ENCODE data around the gene ATP13A5. TPM values are rescaled to one million over a fixed set of nuclear protein-coding genes. Genes with fewer than 3 reads are reported as not detected.

ATP13A5 gene
- total and polyA plus RNA-seq, 2 of the 8 experiments (the other 6 are each of a cell fraction or from before 2014, with no cell fraction given), result not detected

GRCh38 chr3:193269343-193270028, 109.1 kb downstream of the ATP13A5 start:
- Histone ChIP-seq H3K4me2 (ENCODE audit: insufficient read depth in 1 of 2, low read depth in 2 of 2, low read length in 2 of 2) (no peak overlapping the region), H4K8ac (ENCODE audit: extremely low read depth, insufficient read depth, low read length) (no peak overlapping the region), H3K4ac (replicated peaks; ENCODE audit: insufficient read length, low read depth, low read length) (no peak overlapping the region), H3K4me1 (replicated peaks in 1 of 4; ENCODE audit: control insufficient read depth in 3 of 4, insufficient read depth in 4 of 4, low read length in 3 of 4) (no peaks in the 10 kb centered on the region), H2AFZ (ENCODE audit: low read length) (no peak overlapping the region), H3K18ac (ENCODE audit: extremely low read depth, low read length) (no peak overlapping the region), H3K9me3 (ENCODE audit: insufficient read depth in 2 of 2, low read depth in 1 of 2, low read length in 1 of 2) (no peaks in the 10 kb centered on the region), H3K23ac (ENCODE audit: insufficient read length) (no peak overlapping the region), H4K5ac (ENCODE audit: insufficient read length, low read depth, low read length) (no peak overlapping the region), H2BK15ac (ENCODE audit: low read length) (peak overlapping the region; percentile 76; the same call in 1 of the 2 replicates), H3K56ac (replicated peaks; ENCODE audit: insufficient read length, low read depth, low read length) (no peak overlapping the region), H2BK120ac (replicated peaks; ENCODE audit: low read depth, low read length) (no peak overlapping the region), H4K20me1 (replicated peaks in 1 of 2; ENCODE audit: control insufficient read depth in 1 of 2, insufficient read depth in 2 of 2, low read length in 2 of 2) (no peaks in the 10 kb centered on the region), H2BK12ac (ENCODE audit: low read depth, low read length) (no peak overlapping the region), H3K27ac (ENCODE audit: low read depth, low read length) (no peak overlapping the region), H3K27me3 (replicated peaks in 1 of 4; ENCODE audit: control insufficient read depth in 3 of 4, extremely low read depth in 1 of 4, insufficient read depth in 3 of 4, low read length in 3 of 4) (no peaks in the 10 kb centered on the region), H2BK5ac (ENCODE audit: low read depth, low read length) (no peak overlapping the region), H3K23me2 (ENCODE audit: low read depth, low read length) (no peaks in the 10 kb centered on the region), H2BK20ac (ENCODE audit: low read length) (no peak overlapping the region), H3K14ac (ENCODE audit: insufficient read length) (no peak overlapping the region), H3K79me1 (ENCODE audit: low read depth, low read length) (no peaks in the 10 kb centered on the region), H3K79me2 (ENCODE audit: control insufficient read depth in 1 of 2, insufficient read depth in 2 of 2, low read length in 2 of 2) (no peaks in the 10 kb centered on the region), H4K91ac (replicated peaks; ENCODE audit: insufficient read length, low read length) (no peak overlapping the region), H3K36me3 (ENCODE audit: control insufficient read depth in 2 of 4, insufficient read depth in 4 of 4, low read length in 3 of 4) (no peaks in the 10 kb centered on the region), H3K4me3 (ENCODE audit: extremely low read depth in 1 of 4, insufficient read depth in 2 of 4, low read depth in 3 of 4, low read length in 4 of 4) (no peak overlapping the region), H2AK5ac (ENCODE audit: low read depth, low read length) (no peak overlapping the region), H3K9ac (replicated peaks in 1 of 4; ENCODE audit: extremely low read depth in 1 of 4, low read depth in 3 of 4, low read length in 3 of 4) (no peak overlapping the region)
- CTCF ChIA-PET (ENCODE audit: partially characterized antibody), result interaction anchor here (0.6 to 1.1 kb wide), 3 partner anchors 8 to 194 kb away, joined by 3 to 4 read pairs (median 4); no protein-coding TSS in a partner anchor
- WGBS, 2 experiments (ENCODE audit: extremely low coverage in 1 of 2, insufficient coverage in 1 of 2, insufficient read length in 1 of 2, insufficient replicate concordance in 2 of 2, low coverage in 1 of 2, low lambda C conversion rate in 2 of 2, missing lambda C conversion rate in 1 of 2), result 88% methylated on average over 3 of the region's 3 CpGs; no CpG with 5 or more reads in 1 of the 2 experiments
- FAIRE-seq (no peak), DNase-seq (ENCODE audit: low read depth in 1 of 2, low spot score in 2 of 2) (no peak)
- no peak for TF ChIP-seq SIN3A (conservative IDR thresholded peaks at IDR 0.05 in 1 of 2, IDR thresholded peaks at IDR 0.05 in 1 of 2; ENCODE audit: low read depth in 1 of 2, low read length in 2 of 2)
- TF ChIP-seq POLR2A (IDR thresholded peaks at IDR 0.05; ENCODE audit: control extremely low read depth in 1 of 2, low read depth in 2 of 2, low read length in 2 of 2), result no peak
- TF ChIP-seq, protein P1, sequence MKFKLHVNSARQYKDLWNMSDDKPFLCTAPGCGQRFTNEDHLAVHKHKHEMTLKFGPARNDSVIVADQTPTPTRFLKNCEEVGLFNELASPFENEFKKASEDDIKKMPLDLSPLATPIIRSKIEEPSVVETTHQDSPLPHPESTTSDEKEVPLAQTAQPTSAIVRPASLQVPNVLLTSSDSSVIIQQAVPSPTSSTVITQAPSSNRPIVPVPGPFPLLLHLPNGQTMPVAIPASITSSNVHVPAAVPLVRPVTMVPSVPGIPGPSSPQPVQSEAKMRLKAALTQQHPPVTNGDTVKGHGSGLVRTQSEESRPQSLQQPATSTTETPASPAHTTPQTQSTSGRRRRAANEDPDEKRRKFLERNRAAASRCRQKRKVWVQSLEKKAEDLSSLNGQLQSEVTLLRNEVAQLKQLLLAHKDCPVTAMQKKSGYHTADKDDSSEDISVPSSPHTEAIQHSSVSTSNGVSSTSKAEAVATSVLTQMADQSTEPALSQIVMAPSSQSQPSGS (IDR thresholded peaks at IDR 0.05; ENCODE audit: low read length), result no peak
- TF ChIP-seq, protein P2, sequence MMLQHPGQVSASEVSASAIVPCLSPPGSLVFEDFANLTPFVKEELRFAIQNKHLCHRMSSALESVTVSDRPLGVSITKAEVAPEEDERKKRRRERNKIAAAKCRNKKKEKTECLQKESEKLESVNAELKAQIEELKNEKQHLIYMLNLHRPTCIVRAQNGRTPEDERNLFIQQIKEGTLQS (IDR thresholded peaks at IDR 0.05; ENCODE audit: insufficient read depth, low read depth, low read length), result no peak
- no peak for TF ChIP-seq CBX8 (IDR thresholded peaks at IDR 0.05; ENCODE audit: borderline replicate concordance, low read depth, low read length)
- no peak for TF ChIP-seq E2F6 (IDR thresholded peaks at IDR 0.05)
- TF ChIP-seq NANOG (IDR thresholded peaks at IDR 0.05; ENCODE audit: insufficient read depth, low read depth, low read length, poor library complexity, severe bottlenecking), result no peak
- POLR2A ChIA-PET (ENCODE audit: partially characterized antibody), result no interaction called here
